H1 (cell line): ENCODE results near the gene FBN1. TPM values are rescaled to one million over a fixed set of nuclear protein-coding genes. Genes with fewer than 3 reads are reported as not detected.

Experiments used
- CTCF ChIA-PET: fragments of 300-600 bp; sonication (Branson Sonifier 250); formaldehyde crosslinking; loops from one replicate; lab custom pipeline; 2021; ENCODE audit not compliant: partially characterized antibody; lab: Charles Lee
- POLR2A ChIA-PET: fragments of 300-600 bp; sonication (Branson Sonifier 250); formaldehyde crosslinking; loops from one replicate; lab custom pipeline; 2021; ENCODE audit warnings: inconsistent platforms; ENCODE audit not compliant: partially characterized antibody; lab: Charles Lee
- DNase-seq, 2 experiments: peaks; one replicate each; pipeline versions ENCODE4 v3.0.0 to v3.0.0-alpha.2; 2010 to 2022; ENCODE audit warnings: low spot score in 2 of 2, low read depth in 1 of 2, mixed read lengths in 1 of 2
- FAIRE-seq: peaks from 2 replicates; lab custom pipeline; 2011; peaks lifted over from hg19 to GRCh38; lab: Jason Lieb, UNC
- H2AFZ ChIP-seq: 2 replicates; pipeline ENCODE4 v1.8.1; 2012; ENCODE audit warnings: low read length, inconsistent platforms
- H2AK5ac ChIP-seq: 2 replicates; pipeline ENCODE4 v1.6.1; 2013; ENCODE audit warnings: low read depth, low read length
- H2BK120ac ChIP-seq: replicated peaks from 2 replicates; pipeline ENCODE3; 2013; ENCODE audit warnings: low read depth, low read length, inconsistent platforms
- H2BK12ac ChIP-seq: 2 replicates; pipeline ENCODE4 v1.6.1; 2013; ENCODE audit warnings: low read depth, low read length
- H2BK15ac ChIP-seq: 2 replicates; pipeline ENCODE4 v1.6.1; 2013; ENCODE audit warnings: low read length
- H2BK20ac ChIP-seq: 2 replicates; pipeline ENCODE4 v1.6.1; 2013; ENCODE audit warnings: low read length
- H2BK5ac ChIP-seq: 2 replicates; pipeline ENCODE4 v1.6.1; 2013; ENCODE audit warnings: low read depth, low read length
- H3K14ac ChIP-seq: 2 replicates; pipeline ENCODE4 v1.6.1; 2013; ENCODE audit warnings: inconsistent platforms; ENCODE audit not compliant: insufficient read length
- H3K18ac ChIP-seq: 2 replicates; pipeline ENCODE4 v1.6.1; 2013; ENCODE audit warnings: low read length; ENCODE audit errors: extremely low read depth
- H3K23ac ChIP-seq: 2 replicates; pipeline ENCODE4 v1.6.1; 2013; ENCODE audit warnings: inconsistent platforms; ENCODE audit not compliant: insufficient read length
- H3K23me2 ChIP-seq: 2 replicates; pipeline ENCODE4 v1.6.1; 2013; ENCODE audit warnings: low read depth, low read length
- H3K27ac ChIP-seq: 2 replicates; pipeline ENCODE4 v1.6.1; 2011; ENCODE audit warnings: low read depth, low read length, inconsistent platforms
- H3K27me3 ChIP-seq, 4 experiments: replicated peaks in 1 of 4; 1 replicate in 1 of 4; 2 replicates in 3 of 4; pipeline versions ENCODE4 v1.6.1 to v1.8.1; 2011 to 2013; ENCODE audit warnings: low read length in 3 of 4, mild to moderate bottlenecking in 3 of 4, inconsistent platforms in 2 of 4, mixed read lengths in 2 of 4, moderate library complexity in 1 of 4; ENCODE audit not compliant: control insufficient read depth in 3 of 4, insufficient read depth in 3 of 4; ENCODE audit errors: extremely low read depth in 1 of 4
- H3K36me3 ChIP-seq, 4 experiments: 2 replicates each; pipeline versions ENCODE4 v1.6.1 to v1.8.1; 2011 to 2013; ENCODE audit warnings: mild to moderate bottlenecking in 4 of 4, low read length in 3 of 4, moderate library complexity in 2 of 4, control low read depth in 1 of 4, inconsistent platforms in 1 of 4; ENCODE audit not compliant: insufficient read depth in 4 of 4, control insufficient read depth in 2 of 4
- H3K4ac ChIP-seq: replicated peaks from 2 replicates; pipeline ENCODE3; 2013; ENCODE audit warnings: low read length, low read depth, mixed read lengths, inconsistent platforms; ENCODE audit not compliant: insufficient read length
- H3K4me1 ChIP-seq, 4 experiments: replicated peaks in 1 of 4; 1 replicate in 1 of 4; 2 replicates in 3 of 4; pipeline versions ENCODE4 v1.6.1 to v1.8.1; 2011 to 2013; ENCODE audit warnings: low read length in 3 of 4, inconsistent platforms in 2 of 4, mixed read lengths in 1 of 4; ENCODE audit not compliant: insufficient read depth in 4 of 4, control insufficient read depth in 3 of 4
- H3K4me2 ChIP-seq, 2 experiments: 2 replicates each; pipeline versions ENCODE4 v1.6.1 to v1.8.1; 2011 to 2013; ENCODE audit warnings: low read depth in 2 of 2, low read length in 2 of 2, control low read depth in 1 of 2, inconsistent platforms in 1 of 2, mild to moderate bottlenecking in 1 of 2; ENCODE audit not compliant: insufficient read depth in 1 of 2
- H3K4me3 ChIP-seq, 4 experiments: fragments of 200-600, 300-600 bp in 1 of 4; sonication (generic), shearing (Covaris generic), sonication (Bioruptor Twin) in 1 of 4; 2 replicates each; pipeline versions ENCODE4 v1.5.1 to v1.8.1; 2011 to 2016; ENCODE audit warnings: low read length in 4 of 4, low read depth in 3 of 4, control low read depth in 2 of 4, inconsistent platforms in 2 of 4, mild to moderate bottlenecking in 2 of 4, mixed read lengths in 1 of 4, moderate library complexity in 1 of 4; ENCODE audit not compliant: insufficient read depth in 2 of 4; ENCODE audit errors: extremely low read depth in 1 of 4
- H3K56ac ChIP-seq: replicated peaks from 2 replicates; pipeline ENCODE3; 2013; ENCODE audit warnings: low read depth, mild to moderate bottlenecking, mixed read lengths, low read length, inconsistent platforms; ENCODE audit not compliant: insufficient read length
- H3K79me1 ChIP-seq: 2 replicates; pipeline ENCODE4 v1.6.1; 2013; ENCODE audit warnings: low read depth, low read length, control low read depth
- H3K79me2 ChIP-seq, 2 experiments: 2 replicates each; pipeline versions ENCODE4 v1.6.1 to v1.8.1; 2012 to 2013; ENCODE audit warnings: low read length in 2 of 2, mild to moderate bottlenecking in 2 of 2, inconsistent platforms in 1 of 2; ENCODE audit not compliant: insufficient read depth in 2 of 2, control insufficient read depth in 1 of 2
- H3K9ac ChIP-seq, 4 experiments: replicated peaks in 1 of 4; 1 replicate in 1 of 4; 2 replicates in 3 of 4; pipeline versions ENCODE4 v1.6.1 to v1.8.1; 2011 to 2013; ENCODE audit warnings: low read depth in 3 of 4, low read length in 3 of 4, control low read depth in 2 of 4, mild to moderate bottlenecking in 2 of 4, moderate library complexity in 2 of 4, inconsistent platforms in 1 of 4; ENCODE audit errors: extremely low read depth in 1 of 4
- H3K9me3 ChIP-seq, 2 experiments: 2 replicates each; pipeline versions ENCODE4 v1.6.1 to v1.8.1; 2012 to 2013; ENCODE audit warnings: mild to moderate bottlenecking in 2 of 2, moderate library complexity in 2 of 2, control low read depth in 1 of 2, inconsistent platforms in 1 of 2, low read depth in 1 of 2, low read length in 1 of 2, mixed read lengths in 1 of 2; ENCODE audit not compliant: insufficient read depth in 2 of 2
- H4K20me1 ChIP-seq, 2 experiments: replicated peaks in 1 of 2; 2 replicates each; pipeline versions ENCODE3 to v1.8.1; 2011 to 2013; ENCODE audit warnings: inconsistent platforms in 2 of 2, low read length in 2 of 2, mild to moderate bottlenecking in 1 of 2; ENCODE audit not compliant: insufficient read depth in 2 of 2, control insufficient read depth in 1 of 2
- H4K5ac ChIP-seq: 2 replicates; pipeline ENCODE4 v1.6.1; 2013; ENCODE audit warnings: low read length, low read depth, mixed read lengths, inconsistent platforms; ENCODE audit not compliant: insufficient read length
- H4K8ac ChIP-seq: 2 replicates; pipeline ENCODE4 v1.8.0; 2013; ENCODE audit warnings: mild to moderate bottlenecking, moderate library complexity, low read length, inconsistent platforms; ENCODE audit not compliant: insufficient read depth; ENCODE audit errors: extremely low read depth
- H4K91ac ChIP-seq: replicated peaks from 2 replicates; pipeline ENCODE3; 2013; ENCODE audit warnings: low read length, mixed read lengths, inconsistent platforms; ENCODE audit not compliant: insufficient read length
- CBX8 ChIP-seq: fragments of 300-800, 300-1000 bp; sonication (generic); IDR thresholded peaks from 2 replicates; pipeline ENCODE4 v1.7.1; 2016; ENCODE audit warnings: low read depth, low read length, borderline replicate concordance
- EGR1 ChIP-seq: IDR thresholded peaks from 2 replicates; pipeline ENCODE4 v1.6.1; 2011; ENCODE audit warnings: low read depth, low read length, borderline replicate concordance
- GABPA ChIP-seq: IDR thresholded peaks from 2 replicates; pipeline ENCODE4 v1.6.1; 2011; ENCODE audit warnings: mild to moderate bottlenecking, low read length, moderate library complexity, borderline replicate concordance; ENCODE audit not compliant: insufficient read depth
- NANOG ChIP-seq: IDR thresholded peaks from 2 replicates; pipeline ENCODE4 v1.6.1; 2011; ENCODE audit warnings: low read length, low read depth, mild to moderate bottlenecking, inconsistent platforms; ENCODE audit not compliant: insufficient read depth, poor library complexity, severe bottlenecking
- RBBP5 ChIP-seq: IDR thresholded peaks from 2 replicates; pipeline ENCODE4 v1.7.1; 2012; ENCODE audit warnings: low read depth, mild to moderate bottlenecking, inconsistent platforms, low read length, moderate library complexity, borderline replicate concordance
- SIRT6 ChIP-seq: IDR thresholded peaks from one replicate; pipeline ENCODE4 v1.7.1; 2012; ENCODE audit warnings: low read length, inconsistent platforms
- SIX5 ChIP-seq: IDR thresholded peaks from 2 replicates; pipeline ENCODE4 v1.6.1; 2011; ENCODE audit warnings: mild to moderate bottlenecking, low read depth, low read length
- WGBS, 2 experiments: shearing (Covaris generic) in 1 of 2; methylation state at CpG; one replicate each; pipeline versions ENCODE4 v1.1.6 to v1.1.7; 2013 to 2015; ENCODE audit warnings: low lambda C conversion rate in 2 of 2, mixed read lengths in 2 of 2, inconsistent platforms in 1 of 2, low coverage in 1 of 2, missing lambda C conversion rate in 1 of 2; ENCODE audit not compliant: insufficient replicate concordance in 2 of 2, insufficient coverage in 1 of 2, insufficient read length in 1 of 2; ENCODE audit errors: extremely low coverage in 1 of 2, missing lambda C conversion rate in 1 of 2; 5-methylcytosine and 5-hydroxymethylcytosine counted together
- polyA plus RNA-seq, 7 experiments: library from polyadenylated mRNA; depleted of rRNA in 3 of 7; stranded (reverse) in 5 of 7; unstranded in 2 of 7; fragments of >200 nt in 5 of 7; fragments of 200-250 nt in 2 of 7; gene quantifications; 1 replicate in 5 of 7; 2 replicates in 1 of 7; 4 replicates in 1 of 7; pipeline versions ENCODE4 v1.2.1 to v1.2.3, GENCODE V29; 2011 to 2013; ENCODE audit warnings: missing spikeins in 2 of 7, mixed read lengths in 2 of 7
- total RNA-seq: library from RNA; stranded (reverse); fragmentation: NEBNext Ultra II Directional; extraction: Animal tissue kit (Norgen Biotek cat#: 25700); gene quantifications from 2 replicates; pipeline ENCODE4 v1.2.1, GENCODE V29; 2021
- TF ChIP-seq, protein P1 (sequence below): IDR thresholded peaks from 2 replicates; pipeline ENCODE4 v1.6.1; 2012; ENCODE audit warnings: inconsistent platforms
- TF ChIP-seq, protein P2 (sequence below), 3 experiments: IDR thresholded peaks; 1 replicate in 2 of 3; 2 replicates in 1 of 3; pipeline versions ENCODE4 v1.5.1 to v1.6.1; 2011; ENCODE audit warnings: low read length in 3 of 3, mild to moderate bottlenecking in 3 of 3, inconsistent platforms in 2 of 3, low read depth in 1 of 3, moderate library complexity in 1 of 3; ENCODE audit not compliant: insufficient read depth in 1 of 3; ENCODE audit errors: control extremely low read depth in 1 of 3

FBN1 gene
- total and polyA plus RNA-seq, 2 of the 8 experiments (the other 6 are each of a cell fraction or from before 2014, with no cell fraction given): 3.0 to 4.0 TPM

DNA sequence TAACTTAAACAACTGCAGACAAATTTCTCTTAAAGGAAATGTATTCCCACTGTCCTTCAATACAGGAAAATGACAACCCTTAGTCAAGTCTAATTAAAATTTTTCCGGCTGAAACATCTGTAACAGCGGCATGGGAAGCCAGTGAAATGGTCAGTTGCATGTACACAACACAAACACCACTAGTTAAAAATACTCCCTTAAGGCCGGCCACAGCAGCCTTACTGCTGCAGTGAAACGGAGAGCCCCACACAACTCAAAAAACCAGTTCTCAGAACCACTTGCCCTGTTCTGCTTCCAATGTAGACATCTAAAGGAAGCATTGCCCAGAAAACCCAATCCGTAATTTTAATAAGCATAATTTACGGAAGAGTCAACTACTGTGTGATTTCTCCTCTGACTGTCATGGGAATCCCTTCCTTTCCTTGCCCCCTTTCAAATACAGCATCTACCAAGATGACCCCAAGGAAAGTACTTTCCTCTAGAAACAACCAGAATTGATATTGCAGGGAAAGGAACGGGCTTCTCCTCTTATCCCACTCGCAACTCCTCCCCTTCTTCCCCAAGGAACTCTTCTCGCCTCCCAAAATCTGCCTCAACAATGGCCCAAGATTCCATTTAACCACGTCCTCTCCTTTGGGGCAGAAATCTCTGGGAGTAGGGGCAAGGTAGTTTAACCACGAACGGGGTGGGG, 1.6 kb downstream of the FBN1 start:
- Histone ChIP-seq H3K27me3 (peaks cover 0 to 34% (median 29%) of the 10 kb centered on the region in 4 experiments; a peak in 6 of 7 replicates), H4K5ac (no peak overlapping the region), H2AFZ (peak overlapping the region; percentile 97), H3K79me1 (no peaks in the 10 kb centered on the region), H3K56ac (no peak overlapping the region), H4K20me1 (peaks cover 0 to 2% of the 10 kb centered on the region in 2 experiments), H2AK5ac (no peak overlapping the region), H3K4me1 (peaks cover 1 to 15% (median 2%) of the 10 kb centered on the region in 4 experiments; a peak in 5 of 7 replicates), H3K4me2 (peak overlapping the region; percentile 84 to 97), H3K23me2 (peaks cover 19% of the 10 kb centered on the region; the same call in 1 of the 2 replicates), H3K18ac (no peak overlapping the region), H4K8ac (no peak overlapping the region), H2BK12ac (no peak overlapping the region), H3K36me3 (no peaks in the 10 kb centered on the region), H3K14ac (no peak overlapping the region), H3K27ac (no peak overlapping the region), H3K79me2 (no peaks in the 10 kb centered on the region), H3K4ac (no peak overlapping the region), H2BK5ac (no peak overlapping the region), H2BK15ac (no peak overlapping the region), H3K9ac (peak overlapping the region in 1 of 4 experiments; percentile 35; a peak in 3 of 7 replicates), H3K23ac (no peak overlapping the region), H2BK120ac (no peak overlapping the region), H2BK20ac (no peak overlapping the region), H4K91ac (no peak overlapping the region), H3K4me3 (peak overlapping the region; percentile 29 to 77 (median 56)), H3K9me3 (no peaks in the 10 kb centered on the region)
- FAIRE-seq (no peak), DNase-seq (no peak)
- ChIA-PET POLR2A (no interaction called here), CTCF (no interaction called here)
- WGBS, 2 experiments: 49% methylated on average over 10 of the region's 12 CpGs; no CpG with 5 or more reads in 1 of the 2 experiments
- TF ChIP-seq NANOG: no peak
- TF ChIP-seq GABPA: no peak
- TF ChIP-seq, protein P1, sequence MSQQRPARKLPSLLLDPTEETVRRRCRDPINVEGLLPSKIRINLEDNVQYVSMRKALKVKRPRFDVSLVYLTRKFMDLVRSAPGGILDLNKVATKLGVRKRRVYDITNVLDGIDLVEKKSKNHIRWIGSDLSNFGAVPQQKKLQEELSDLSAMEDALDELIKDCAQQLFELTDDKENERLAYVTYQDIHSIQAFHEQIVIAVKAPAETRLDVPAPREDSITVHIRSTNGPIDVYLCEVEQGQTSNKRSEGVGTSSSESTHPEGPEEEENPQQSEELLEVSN: no peak
- TF ChIP-seq SIRT6: no peak
- TF ChIP-seq CBX8: no peak
- TF ChIP-seq SIX5: no peak
- TF ChIP-seq RBBP5: no peak
- TF ChIP-seq, protein P2, sequence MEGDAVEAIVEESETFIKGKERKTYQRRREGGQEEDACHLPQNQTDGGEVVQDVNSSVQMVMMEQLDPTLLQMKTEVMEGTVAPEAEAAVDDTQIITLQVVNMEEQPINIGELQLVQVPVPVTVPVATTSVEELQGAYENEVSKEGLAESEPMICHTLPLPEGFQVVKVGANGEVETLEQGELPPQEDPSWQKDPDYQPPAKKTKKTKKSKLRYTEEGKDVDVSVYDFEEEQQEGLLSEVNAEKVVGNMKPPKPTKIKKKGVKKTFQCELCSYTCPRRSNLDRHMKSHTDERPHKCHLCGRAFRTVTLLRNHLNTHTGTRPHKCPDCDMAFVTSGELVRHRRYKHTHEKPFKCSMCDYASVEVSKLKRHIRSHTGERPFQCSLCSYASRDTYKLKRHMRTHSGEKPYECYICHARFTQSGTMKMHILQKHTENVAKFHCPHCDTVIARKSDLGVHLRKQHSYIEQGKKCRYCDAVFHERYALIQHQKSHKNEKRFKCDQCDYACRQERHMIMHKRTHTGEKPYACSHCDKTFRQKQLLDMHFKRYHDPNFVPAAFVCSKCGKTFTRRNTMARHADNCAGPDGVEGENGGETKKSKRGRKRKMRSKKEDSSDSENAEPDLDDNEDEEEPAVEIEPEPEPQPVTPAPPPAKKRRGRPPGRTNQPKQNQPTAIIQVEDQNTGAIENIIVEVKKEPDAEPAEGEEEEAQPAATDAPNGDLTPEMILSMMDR (IDR thresholded peaks at IDR 0.05; ENCODE audit: control extremely low read depth in 1 of 3, insufficient read depth in 1 of 3, low read depth in 1 of 3, low read length in 3 of 3): no peak
- TF ChIP-seq EGR1: no peak
